Measurements from ENCODE around the gene SAP30BP.

The SAP30BP gene

GRCh38 chr17:75650874-75651273 lies 16.3 kb upstream of the SAP30BP start:
- DNase-seq = no peak

- DNase-seq = no peak
Observed at GRCh38 chr17:75652341-75652740, 14.8 kb upstream of the SAP30BP start.

GRCh38 chr17:75652934-75653549 lies 14.1 kb upstream of the SAP30BP start:
- DNase-seq = no peak

GRCh38 chr17:75654176-75654575 lies 13.0 kb upstream of the SAP30BP start:
- DNase-seq = no peak

- DNase-seq = no peak
Observed at GRCh38 chr17:75658237-75658636, 8.9 kb upstream of the SAP30BP start.

- DNase-seq = no peak
Observed at GRCh38 chr17:75661531-75661930, 5.6 kb upstream of the SAP30BP start.

- DNase-seq = no peak
Observed at GRCh38 chr17:75662511-75662910, 4.6 kb upstream of the SAP30BP start.

- no peak for DNase-seq
Observed at GRCh38 chr17:75664099-75664549, 3.0 kb upstream of the SAP30BP start.

- no peak for DNase-seq
Observed at GRCh38 chr17:75665981-75666380, 1.2 kb upstream of the SAP30BP start.

- no peak for DNase-seq
Observed at GRCh38 chr17:75667825-75668224, 687 bp downstream of the SAP30BP start.

- DNase-seq = no peak
Observed at GRCh38 chr17:75668489-75668888, 1.4 kb downstream of the SAP30BP start.

- no peak for DNase-seq
Observed at GRCh38 chr17:75670868-75671267, 3.7 kb downstream of the SAP30BP start.

- DNase-seq = no peak
Observed at GRCh38 chr17:75672011-75672410, 4.9 kb downstream of the SAP30BP start.

GRCh38 chr17:75673487-75673886 lies 6.3 kb downstream of the SAP30BP start:
- no peak for DNase-seq

- no peak for DNase-seq
Observed at GRCh38 chr17:75676461-75676860, 9.3 kb downstream of the SAP30BP start.

- no peak for DNase-seq
Observed at GRCh38 chr17:75679706-75680211, 12.6 kb downstream of the SAP30BP start.

- DNase-seq = no peak
Observed at GRCh38 chr17:75680431-75680830, 13.3 kb downstream of the SAP30BP start.

GRCh38 chr17:75681289-75681688 lies 14.2 kb downstream of the SAP30BP start:
- no peak for DNase-seq

- DNase-seq = no peak
Observed at GRCh38 chr17:75683583-75683982, 16.4 kb downstream of the SAP30BP start.

GRCh38 chr17:75684249-75684648 lies 17.1 kb downstream of the SAP30BP start:
- DNase-seq = no peak

- DNase-seq = no peak
Observed at GRCh38 chr17:75684924-75685323, 17.8 kb downstream of the SAP30BP start.

- no peak for DNase-seq
Observed at GRCh38 chr17:75685499-75685898, 18.4 kb downstream of the SAP30BP start.

- no peak for DNase-seq
Observed at GRCh38 chr17:75688209-75688825, 21.2 kb downstream of the SAP30BP start.

GRCh38 chr17:75689441-75689873 lies 22.3 kb downstream of the SAP30BP start:
- DNase-seq = no peak

GRCh38 chr17:75691371-75691791 lies 24.2 kb downstream of the SAP30BP start:
- no peak for DNase-seq
